CD8-positive, alpha-beta memory T cell (primary cell): ENCODE measurements around the gene CEP350. TPM values are rescaled to one million over a fixed set of nuclear protein-coding genes. Genes with fewer than 3 reads are reported as not detected.

Source experiments
- CTCF ChIA-PET: fragments of 350-600 bp; sonication (Branson Sonifier 250); formaldehyde crosslinking; loops from one replicate; lab custom pipeline; 2021; ENCODE audit warnings: antibody characterized with exemption; lab: Charles Lee
- POLR2A ChIA-PET: fragments of 350-600 bp; sonication (Branson Sonifier 250); formaldehyde crosslinking; loops from one replicate; lab custom pipeline; 2021; ENCODE audit warnings: antibody characterized with exemption; lab: Charles Lee
- DNase-seq, 5 donors: peaks; one replicate each; pipeline versions ENCODE4 v3.0.0 to v3.0.0-alpha.2; 2020 to 2022; ENCODE audit warnings: mixed read lengths in 1 of 5
- H3K27ac ChIP-seq: one replicate; pipeline ENCODE4 v1.7.0; 2013; ENCODE audit warnings: low read depth, mild to moderate bottlenecking, low read length, moderate library complexity
- H3K27me3 ChIP-seq: 2 replicates; pipeline ENCODE4 v1.7.0; 2013; ENCODE audit warnings: low read length, mild to moderate bottlenecking; ENCODE audit not compliant: insufficient read depth, poor library complexity, severe bottlenecking
- H3K36me3 ChIP-seq: 2 replicates; pipeline ENCODE4 v1.7.0; 2013; ENCODE audit warnings: mild to moderate bottlenecking, low read length, moderate library complexity; ENCODE audit not compliant: insufficient read depth
- H3K4me1 ChIP-seq: 2 replicates; pipeline ENCODE4 v1.7.0; 2013; ENCODE audit warnings: mild to moderate bottlenecking, low read length, moderate library complexity; ENCODE audit not compliant: insufficient read depth
- H3K4me3 ChIP-seq: 2 replicates; pipeline ENCODE4 v1.7.0; 2013; ENCODE audit warnings: mild to moderate bottlenecking, low read length
- H3K9me3 ChIP-seq: 2 replicates; pipeline ENCODE4 v1.7.0; 2013; ENCODE audit warnings: mild to moderate bottlenecking, low read length
- H3K27ac Mint-ChIP-seq, 8 donors: one replicate each; pipeline ENCODE4 v1.8.0; 2020 to 2021; ENCODE audit warnings: mixed read lengths in 8 of 8, mild to moderate bottlenecking in 6 of 8, inconsistent platforms in 3 of 8, moderate library complexity in 3 of 8
- H3K27me3 Mint-ChIP-seq, 2 donors: one replicate each; pipeline ENCODE4 v1.8.0; 2020 to 2021; ENCODE audit warnings: mixed read lengths in 2 of 2, mild to moderate bottlenecking in 1 of 2, moderate library complexity in 1 of 2
- H3K36me3 Mint-ChIP-seq, 3 donors: one replicate each; pipeline ENCODE4 v1.8.0; 2020 to 2021; ENCODE audit warnings: mixed read lengths in 3 of 3, inconsistent platforms in 1 of 3, mild to moderate bottlenecking in 1 of 3
- H3K4me1 Mint-ChIP-seq, 3 donors: one replicate each; pipeline ENCODE4 v1.8.0; 2020 to 2021; ENCODE audit warnings: mixed read lengths in 3 of 3, inconsistent platforms in 1 of 3, mild to moderate bottlenecking in 1 of 3
- H3K4me3 Mint-ChIP-seq, 7 donors: one replicate each; pipeline ENCODE4 v1.8.0; 2020 to 2021; ENCODE audit warnings: mixed read lengths in 7 of 7, mild to moderate bottlenecking in 6 of 7, moderate library complexity in 4 of 7, inconsistent platforms in 2 of 7
- H3K9me3 Mint-ChIP-seq, 5 donors: one replicate each; pipeline ENCODE4 v1.8.0; 2020 to 2022; ENCODE audit warnings: mixed read lengths in 5 of 5, mild to moderate bottlenecking in 3 of 5, moderate library complexity in 2 of 5, inconsistent platforms in 1 of 5
- polyA plus RNA-seq: library from polyadenylated mRNA; unstranded; fragments of 300-500 nt; fragmentation: Illumina TruSeq; gene quantifications from one replicate; pipeline ENCODE4 v1.2.3, GENCODE V29; 2021
- total RNA-seq, 2 experiments: library from RNA; stranded (reverse); gene quantifications; one replicate each; pipeline ENCODE4 v1.2.3, GENCODE V29; 2021

CEP350 gene
- total and polyA plus RNA-seq, 3 experiments from 2014 or later = 41.4 to 60.1 (median 43.3) TPM

DNA sequence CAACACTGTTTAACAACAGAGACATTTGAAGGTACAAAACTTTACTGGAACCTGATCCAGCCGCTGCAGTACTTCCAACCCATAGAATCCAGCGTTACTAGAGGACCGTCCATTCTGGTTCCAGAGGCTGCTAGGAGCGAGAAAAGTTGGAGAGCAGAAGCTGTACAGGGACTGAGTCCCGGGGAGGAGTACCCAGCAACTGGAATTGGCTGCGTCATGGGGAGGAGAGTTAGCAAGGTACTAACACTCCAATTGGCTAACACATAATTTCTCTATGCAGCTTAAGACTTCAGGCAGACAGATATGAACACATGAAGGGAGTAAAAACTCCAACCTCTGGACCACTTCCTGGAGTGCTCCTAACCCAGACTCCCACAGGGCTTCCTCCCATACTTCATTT, 198.0 kb downstream of the CEP350 start:
- Histone ChIP-seq H3K36me3 (no peaks in the 10 kb centered on the region), H3K9me3 (no peaks in the 10 kb centered on the region), H3K4me3 (no peak overlapping the region), H3K27ac (no peak overlapping the region), H3K4me1 (peaks cover 18% of the 10 kb centered on the region), H3K27me3 (no peaks in the 10 kb centered on the region)
- Mint-ChIP-seq H3K36me3 (peaks cover 0 to 1% (median 0%) of the 10 kb centered on the region in 3 donors), H3K4me1 (peaks cover 23 to 34% (median 31%) of the 10 kb centered on the region in 3 donors), H3K9me3 (no peaks in the 10 kb centered on the region), H3K27me3 (no peaks in the 10 kb centered on the region), H3K27ac (peak overlapping the region in 2 of 8 donors; percentile 79 to 92), H3K4me3 (peak overlapping the region in 5 of 7 donors; percentile 2 to 92 (median 29))
- ChIA-PET POLR2A (no interaction called here), CTCF (no interaction called here)
- DNase-seq = no peak

DNA sequence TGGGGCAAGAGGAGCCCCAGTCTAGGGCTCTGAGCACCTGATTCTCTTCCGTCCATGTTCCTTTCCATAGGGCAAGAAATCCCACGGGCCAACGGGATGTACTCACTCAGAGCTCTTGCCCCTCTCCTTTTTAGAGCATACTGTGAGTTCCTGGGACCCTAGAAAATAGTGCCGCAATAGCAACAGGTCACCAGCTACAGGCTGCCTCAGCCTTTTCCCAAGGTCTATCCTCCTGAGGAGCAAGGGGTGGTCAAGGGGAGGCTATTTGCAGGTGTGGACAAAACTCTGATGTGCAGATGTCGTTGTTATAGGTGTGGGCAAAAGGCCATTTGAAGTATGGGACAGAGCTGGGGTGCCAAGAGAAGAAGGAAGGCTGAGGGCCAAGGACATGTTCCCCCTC, 198.4 kb downstream of the CEP350 start:
- peaks cover 0 to 1% (median 0%) of the 10 kb centered on the region in 3 donors for H3K36me3 Mint-ChIP-seq
- H3K4me1 ChIP-seq = peaks cover 18% of the 10 kb centered on the region
- H3K4me3 ChIP-seq = no peak overlapping the region
- H3K27ac Mint-ChIP-seq = peak overlapping the region in 4 of 8 donors; percentile 6 to 92 (median 85)
- peak overlapping the region in 6 of 7 donors; percentile 12 to 93 (median 86) for H3K4me3 Mint-ChIP-seq
- H3K4me1 Mint-ChIP-seq = peaks cover 25 to 38% (median 34%) of the 10 kb centered on the region in 3 donors
- H3K36me3 ChIP-seq = no peaks in the 10 kb centered on the region
- CTCF ChIA-PET = no interaction called here
- no peak for DNase-seq
- no peaks in the 10 kb centered on the region for H3K9me3 ChIP-seq
- no peak overlapping the region for H3K27ac ChIP-seq
- POLR2A ChIA-PET = interaction anchor here (0.5 kb wide), 1 partner anchor 338 kb away, joined by 3 read pairs; no protein-coding TSS in a partner anchor
- H3K9me3 Mint-ChIP-seq = no peaks in the 10 kb centered on the region
- no peaks in the 10 kb centered on the region for H3K27me3 ChIP-seq
- no peaks in the 10 kb centered on the region for H3K27me3 Mint-ChIP-seq

DNA sequence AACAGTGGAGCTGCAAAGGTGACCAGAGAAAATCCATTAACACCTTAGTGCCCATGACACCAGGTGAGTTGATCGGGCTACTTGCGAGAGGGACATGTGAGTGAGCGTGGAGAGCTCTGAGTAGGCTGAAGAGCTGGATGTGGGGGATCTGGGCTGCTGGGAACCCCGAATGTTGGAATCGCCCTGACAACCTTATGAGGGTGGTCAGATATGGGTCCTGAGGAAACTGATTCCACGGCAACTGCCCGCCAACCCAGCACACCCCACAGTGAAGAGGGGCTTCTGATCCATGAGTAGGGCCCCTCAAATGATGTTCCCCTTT, 199.4 kb downstream of the CEP350 start:
- Mint-ChIP-seq H3K36me3 (peaks cover 0 to 3% (median 3%) of the 10 kb centered on the region in 3 donors), H3K4me3 (peak overlapping the region; percentile 83 to 93 (median 90)), H3K9me3 (no peaks in the 10 kb centered on the region), H3K4me1 (peaks cover 28 to 42% (median 38%) of the 10 kb centered on the region in 3 donors), H3K27me3 (no peaks in the 10 kb centered on the region), H3K27ac (peak overlapping the region; percentile 75 to 91 (median 86))
- Histone ChIP-seq H3K9me3 (no peaks in the 10 kb centered on the region), H3K27ac (peak overlapping the region; percentile 55), H3K4me3 (peak overlapping the region; percentile 81), H3K27me3 (no peaks in the 10 kb centered on the region), H3K36me3 (no peaks in the 10 kb centered on the region), H3K4me1 (peaks cover 18% of the 10 kb centered on the region)
- ChIA-PET POLR2A (interaction anchor here (1.0 to 2.0 kb wide), 3 partner anchors 272 to 348 kb away, joined by 3 to 6 read pairs (median 4); partner anchors contain the start of gene TOR1AIP1), CTCF (no interaction called here)
- no peak for DNase-seq

DNA sequence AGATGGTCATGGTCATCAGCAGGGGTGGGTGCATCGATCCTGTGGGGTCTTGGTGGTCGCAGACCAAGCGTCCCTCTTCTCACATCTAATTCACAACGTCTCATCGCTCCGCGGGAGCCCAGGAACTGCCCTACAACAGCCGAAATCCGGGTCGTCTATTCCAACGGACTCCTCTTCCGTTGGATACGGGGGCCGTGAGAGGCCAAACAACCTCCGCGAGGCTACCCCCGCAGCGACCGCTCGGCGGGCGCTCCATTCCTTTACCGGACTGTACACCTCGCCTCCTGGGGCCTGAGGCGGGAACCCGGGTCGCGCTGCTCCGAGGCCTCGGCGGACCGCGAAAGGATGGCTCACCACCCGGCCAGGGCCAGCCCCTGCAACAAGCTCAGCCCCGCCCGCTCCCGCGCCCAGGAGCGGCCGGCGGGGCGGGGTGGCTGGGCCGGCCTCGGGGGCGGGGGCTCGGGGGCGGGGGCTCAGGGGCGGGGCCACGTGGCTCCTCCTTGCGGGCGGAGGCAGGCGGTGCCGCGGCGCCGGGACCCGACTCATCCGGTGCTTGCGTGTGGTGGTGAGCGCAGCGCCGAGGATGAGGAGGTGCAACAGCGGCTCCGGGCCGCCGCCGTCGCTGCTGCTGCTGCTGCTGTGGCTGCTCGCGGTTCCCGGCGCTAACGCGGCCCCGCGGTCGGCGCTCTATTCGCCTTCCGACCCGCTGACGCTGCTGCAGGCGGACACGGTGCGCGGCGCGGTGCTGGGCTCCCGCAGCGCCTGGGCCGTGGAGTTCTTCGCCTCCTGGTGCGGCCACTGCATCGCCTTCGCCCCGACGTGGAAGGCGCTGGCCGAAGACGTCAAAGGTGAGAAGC, 199.9 kb downstream of the CEP350 start, which contains the start of gene QSOX1:
Gene QSOX1, plus strand, starts transcription at position 545 of the 857 bp plus-strand sequence. Its CDS starts 39 bp downstream, at position 584.
- Mint-ChIP-seq H3K36me3 (peaks cover 0 to 3% (median 3%) of the 10 kb centered on the region in 3 donors), H3K4me3 (peak within 1 kb of the TSS; percentile 83 to 96 (median 92)), H3K27me3 (no peaks in the 10 kb centered on the region), H3K27ac (peak within 1 kb of the TSS; percentile 79 to 98 (median 92)), H3K9me3 (no peaks in the 10 kb centered on the region), H3K4me1 (peaks cover 28 to 42% (median 38%) of the 10 kb centered on the region in 3 donors)
- Histone ChIP-seq H3K4me3 (peak within 1 kb of the TSS; percentile 86), H3K36me3 (no peaks in the 10 kb centered on the region), H3K27me3 (no peaks in the 10 kb centered on the region), H3K27ac (peak within 1 kb of the TSS; percentile 58), H3K4me1 (peaks cover 18% of the 10 kb centered on the region), H3K9me3 (no peaks in the 10 kb centered on the region)
- ChIA-PET POLR2A (interaction anchor here (1.0 to 2.0 kb wide), 3 partner anchors 272 to 347 kb away, joined by 3 to 6 read pairs (median 4); partner anchors contain the start of gene TOR1AIP1), CTCF (interaction anchor here (1.1 kb wide), 1 partner anchor 14 kb away, joined by 3 read pairs; no protein-coding TSS in a partner anchor)
- peak; percentile 84 to 94 (median 86) for DNase-seq

DNA sequence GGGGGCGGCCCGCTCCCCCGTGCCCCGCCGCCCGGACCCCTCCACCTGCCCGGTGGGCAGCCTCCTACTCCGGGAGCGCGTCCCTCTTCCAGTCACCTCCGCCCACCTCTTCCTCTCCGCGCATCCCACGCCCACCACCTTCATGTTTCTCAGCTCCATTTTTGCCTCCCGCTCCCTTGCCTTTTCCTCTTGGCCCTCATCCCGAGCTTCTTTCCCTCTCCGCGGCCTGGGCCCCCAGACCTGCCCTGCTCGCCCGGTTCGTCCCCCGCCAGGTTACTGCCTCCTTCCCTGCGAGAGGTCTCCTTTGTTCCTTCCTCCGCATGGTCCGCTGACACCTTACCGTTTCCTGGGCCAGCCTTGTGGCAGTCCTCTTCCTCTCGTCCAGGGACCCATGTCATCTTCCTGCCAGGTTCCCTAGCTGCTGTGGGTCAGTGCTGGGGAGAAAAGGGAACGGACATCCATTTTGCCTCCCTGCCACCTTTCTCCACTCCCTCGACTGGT, 200.6 kb downstream of the CEP350 start:
- Mint-ChIP-seq H3K36me3 (peaks cover 0 to 4% (median 3%) of the 10 kb centered on the region in 3 donors), H3K9me3 (no peaks in the 10 kb centered on the region), H3K4me1 (peaks cover 28 to 42% (median 38%) of the 10 kb centered on the region in 3 donors), H3K4me3 (peak overlapping the region; percentile 76 to 96 (median 88)), H3K27me3 (no peaks in the 10 kb centered on the region), H3K27ac (peak overlapping the region; percentile 61 to 98 (median 90))
- no peaks in the 10 kb centered on the region for H3K36me3 ChIP-seq
- ChIA-PET POLR2A (interaction anchor here (0.8 to 2.0 kb wide), 4 partner anchors 273 to 347 kb away, joined by 3 to 6 read pairs (median 4); partner anchors contain the start of gene TOR1AIP1), CTCF (interaction anchor here (1.1 kb wide), 1 partner anchor 13 kb away, joined by 3 read pairs; no protein-coding TSS in a partner anchor)
- H3K27ac ChIP-seq = peak overlapping the region; percentile 58
- no peaks in the 10 kb centered on the region for H3K9me3 ChIP-seq
- peaks cover 18% of the 10 kb centered on the region for H3K4me1 ChIP-seq
- peak overlapping the region; percentile 86 for H3K4me3 ChIP-seq
- H3K27me3 ChIP-seq = no peaks in the 10 kb centered on the region
- DNase-seq = no peak

DNA sequence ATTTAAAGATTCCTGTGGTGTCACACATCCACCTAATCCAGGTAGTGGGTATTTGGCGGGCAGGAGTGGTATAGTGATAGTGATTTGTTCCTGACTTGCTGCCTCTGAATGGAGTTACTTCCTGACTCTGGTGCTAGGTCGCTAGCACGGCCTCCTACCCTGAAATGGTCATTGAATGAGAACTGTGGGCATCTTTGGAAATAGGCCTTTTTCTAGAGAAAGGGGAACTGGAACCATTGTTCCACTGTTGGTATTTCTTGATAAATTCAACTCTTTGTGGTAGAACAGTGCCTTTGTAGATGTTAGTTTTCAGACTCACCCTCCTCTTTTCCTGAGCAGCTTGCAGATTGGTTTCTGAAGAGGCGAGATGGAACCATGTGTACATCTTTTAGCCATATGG, 201.6 kb downstream of the CEP350 start:
- H3K27me3 ChIP-seq = no peaks in the 10 kb centered on the region
- H3K4me1 ChIP-seq = peaks cover 18% of the 10 kb centered on the region
- no peaks in the 10 kb centered on the region for H3K27me3 Mint-ChIP-seq
- H3K4me1 Mint-ChIP-seq = peaks cover 28 to 42% (median 38%) of the 10 kb centered on the region in 3 donors
- H3K27ac Mint-ChIP-seq = peak overlapping the region in 6 of 8 donors; percentile 20 to 93 (median 76)
- peak overlapping the region; percentile 32 to 96 (median 88) for H3K4me3 Mint-ChIP-seq
- H3K27ac ChIP-seq = no peak overlapping the region
- no peaks in the 10 kb centered on the region for H3K9me3 ChIP-seq
- DNase-seq = no peak
- H3K4me3 ChIP-seq = no peak overlapping the region
- ChIA-PET POLR2A (interaction anchor here (0.8 kb wide), 1 partner anchor 342 kb away, joined by 3 read pairs; no protein-coding TSS in a partner anchor), CTCF (no interaction called here)
- no peaks in the 10 kb centered on the region for H3K36me3 ChIP-seq
- peaks cover 0 to 4% (median 3%) of the 10 kb centered on the region in 3 donors for H3K36me3 Mint-ChIP-seq
- H3K9me3 Mint-ChIP-seq = no peaks in the 10 kb centered on the region

DNA sequence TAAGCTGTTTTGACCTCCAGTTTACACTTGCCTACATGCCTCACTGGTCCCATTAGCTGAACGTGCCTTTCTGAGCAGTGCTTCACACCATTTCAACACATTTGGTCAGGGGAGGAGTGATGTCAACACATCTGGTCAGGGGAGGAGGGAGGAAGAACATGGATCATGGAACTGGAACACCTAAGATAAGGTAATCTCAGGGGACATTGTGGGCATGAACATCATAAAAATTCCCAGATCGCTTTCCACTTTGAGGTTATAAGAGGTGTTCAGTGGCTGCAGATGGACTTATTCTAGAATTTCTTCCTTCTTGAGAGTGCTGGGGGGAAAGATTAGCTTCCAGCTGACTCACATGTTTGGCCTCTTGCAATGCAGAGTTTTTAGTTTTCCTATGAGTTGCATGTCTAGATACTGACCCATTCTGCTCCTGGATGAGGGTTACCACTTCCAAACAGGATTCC, 202.1 kb downstream of the CEP350 start:
- ChIA-PET POLR2A (no interaction called here), CTCF (no interaction called here)
- H3K27ac Mint-ChIP-seq = peak overlapping the region in 5 of 8 donors; percentile 9 to 93 (median 62)
- H3K27me3 ChIP-seq = no peaks in the 10 kb centered on the region
- H3K27ac ChIP-seq = no peak overlapping the region
- peaks cover 28 to 42% (median 38%) of the 10 kb centered on the region in 3 donors for H3K4me1 Mint-ChIP-seq
- H3K9me3 Mint-ChIP-seq = no peaks in the 10 kb centered on the region
- H3K27me3 Mint-ChIP-seq = no peaks in the 10 kb centered on the region
- peaks cover 0 to 4% (median 3%) of the 10 kb centered on the region in 3 donors for H3K36me3 Mint-ChIP-seq
- no peaks in the 10 kb centered on the region for H3K9me3 ChIP-seq
- no peak overlapping the region for H3K4me3 ChIP-seq
- DNase-seq = no peak
- H3K4me3 Mint-ChIP-seq = peak overlapping the region in 6 of 7 donors; percentile 1 to 83 (median 40)
- no peaks in the 10 kb centered on the region for H3K36me3 ChIP-seq
- peaks cover 18% of the 10 kb centered on the region for H3K4me1 ChIP-seq
